ENCODE data around the gene SEPTIN1. TPM values are rescaled to one million over a fixed set of nuclear protein-coding genes. Genes with fewer than 3 reads are reported as not detected.

The SEPTIN1 gene
- total and polyA plus RNA-seq, 2 of the 13 experiments (the other 11 are each of a cell fraction or from before 2014, with no cell fraction given), result 0.18 to 0.67 TPM

DNA sequence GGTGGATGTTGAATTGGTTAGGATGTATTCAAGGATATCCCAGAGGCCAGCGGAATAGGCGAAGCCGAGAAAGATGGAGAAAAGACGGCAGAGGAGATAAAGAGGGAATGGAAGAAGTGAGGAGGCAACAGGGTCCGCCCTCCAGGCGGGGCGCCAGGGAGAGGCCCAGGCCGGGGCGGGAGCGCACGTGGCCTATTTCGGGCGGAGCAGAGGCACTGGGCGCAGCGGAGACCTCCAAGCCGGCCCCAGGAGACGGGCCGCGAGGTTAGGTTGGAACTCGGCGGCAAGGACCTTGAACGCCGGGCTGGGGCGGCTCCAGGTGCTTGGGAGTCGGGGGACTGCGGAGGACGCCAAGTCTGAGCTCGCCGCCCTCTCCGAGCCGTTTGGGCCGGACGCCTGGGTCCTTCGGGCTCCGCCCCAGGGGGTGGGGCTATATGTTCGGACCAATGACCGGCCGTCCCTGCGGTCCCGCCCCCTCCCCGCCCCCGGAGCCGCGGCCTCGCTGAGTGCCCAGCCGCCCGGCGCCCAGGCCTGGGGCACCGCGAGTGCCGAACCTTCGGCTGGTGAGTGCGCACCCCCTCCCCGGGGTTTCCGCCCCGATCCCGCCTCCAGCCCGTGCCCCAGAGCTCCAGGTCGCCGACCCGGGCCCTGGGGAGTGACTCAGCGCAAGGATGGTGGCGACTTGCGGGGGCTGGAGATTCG is 24.9 kb upstream of the SEPTIN1 start, which contains the start of gene ZNF771 (continued):
- TF ChIP-seq, protein P1, sequence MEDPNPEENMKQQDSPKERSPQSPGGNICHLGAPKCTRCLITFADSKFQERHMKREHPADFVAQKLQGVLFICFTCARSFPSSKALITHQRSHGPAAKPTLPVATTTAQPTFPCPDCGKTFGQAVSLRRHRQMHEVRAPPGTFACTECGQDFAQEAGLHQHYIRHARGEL (CRISPR knock-in tag; IDR thresholded peaks at IDR 0.05), result no peak
- TF ChIP-seq PPARG (CRISPR knock-in tag; conservative IDR thresholded peaks at IDR 0.05), result 0 out of 2 replicates have a peak, but pooled peaks have one; percentile 43
- peak; percentile 85 for TF ChIP-seq AGO2 (optimal IDR thresholded peaks at IDR 0.05; ENCODE audit: low read depth, low read length)
- TF ChIP-seq BCL6 (CRISPR knock-in tag; IDR thresholded peaks at IDR 0.05), result peak; percentile 40
- TF ChIP-seq ZNF790 (CRISPR knock-in tag; IDR thresholded peaks at IDR 0.05; ENCODE audit: borderline replicate concordance), result peak; percentile 75; the same call in 1 of the 2 replicates
- TF ChIP-seq, protein P2, sequence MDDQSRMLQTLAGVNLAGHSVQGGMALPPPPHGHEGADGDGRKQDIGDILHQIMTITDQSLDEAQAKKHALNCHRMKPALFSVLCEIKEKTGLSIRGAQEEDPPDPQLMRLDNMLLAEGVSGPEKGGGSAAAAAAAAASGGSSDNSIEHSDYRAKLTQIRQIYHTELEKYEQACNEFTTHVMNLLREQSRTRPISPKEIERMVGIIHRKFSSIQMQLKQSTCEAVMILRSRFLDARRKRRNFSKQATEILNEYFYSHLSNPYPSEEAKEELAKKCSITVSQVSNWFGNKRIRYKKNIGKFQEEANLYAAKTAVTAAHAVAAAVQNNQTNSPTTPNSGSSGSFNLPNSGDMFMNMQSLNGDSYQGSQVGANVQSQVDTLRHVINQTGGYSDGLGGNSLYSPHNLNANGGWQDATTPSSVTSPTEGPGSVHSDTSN (CRISPR knock-in tag; IDR thresholded peaks at IDR 0.05; ENCODE audit: borderline replicate concordance), result no peak
- TF ChIP-seq, protein P3, sequence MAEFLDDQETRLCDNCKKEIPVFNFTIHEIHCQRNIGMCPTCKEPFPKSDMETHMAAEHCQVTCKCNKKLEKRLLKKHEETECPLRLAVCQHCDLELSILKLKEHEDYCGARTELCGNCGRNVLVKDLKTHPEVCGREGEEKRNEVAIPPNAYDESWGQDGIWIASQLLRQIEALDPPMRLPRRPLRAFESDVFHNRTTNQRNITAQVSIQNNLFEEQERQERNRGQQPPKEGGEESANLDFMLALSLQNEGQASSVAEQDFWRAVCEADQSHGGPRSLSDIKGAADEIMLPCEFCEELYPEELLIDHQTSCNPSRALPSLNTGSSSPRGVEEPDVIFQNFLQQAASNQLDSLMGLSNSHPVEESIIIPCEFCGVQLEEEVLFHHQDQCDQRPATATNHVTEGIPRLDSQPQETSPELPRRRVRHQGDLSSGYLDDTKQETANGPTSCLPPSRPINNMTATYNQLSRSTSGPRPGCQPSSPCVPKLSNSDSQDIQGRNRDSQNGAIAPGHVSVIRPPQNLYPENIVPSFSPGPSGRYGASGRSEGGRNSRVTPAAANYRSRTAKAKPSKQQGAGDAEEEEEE (CRISPR knock-in tag; IDR thresholded peaks at IDR 0.05; ENCODE audit: borderline replicate concordance), result no peak
- TF ChIP-seq, protein P4, sequence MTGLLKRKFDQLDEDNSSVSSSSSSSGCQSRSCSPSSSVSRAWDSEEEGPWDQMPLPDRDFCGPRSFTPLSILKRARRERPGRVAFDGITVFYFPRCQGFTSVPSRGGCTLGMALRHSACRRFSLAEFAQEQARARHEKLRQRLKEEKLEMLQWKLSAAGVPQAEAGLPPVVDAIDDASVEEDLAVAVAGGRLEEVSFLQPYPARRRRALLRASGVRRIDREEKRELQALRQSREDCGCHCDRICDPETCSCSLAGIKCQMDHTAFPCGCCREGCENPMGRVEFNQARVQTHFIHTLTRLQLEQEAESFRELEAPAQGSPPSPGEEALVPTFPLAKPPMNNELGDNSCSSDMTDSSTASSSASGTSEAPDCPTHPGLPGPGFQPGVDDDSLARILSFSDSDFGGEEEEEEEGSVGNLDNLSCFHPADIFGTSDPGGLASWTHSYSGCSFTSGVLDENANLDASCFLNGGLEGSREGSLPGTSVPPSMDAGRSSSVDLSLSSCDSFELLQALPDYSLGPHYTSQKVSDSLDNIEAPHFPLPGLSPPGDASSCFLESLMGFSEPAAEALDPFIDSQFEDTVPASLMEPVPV (CRISPR knock-in tag; IDR thresholded peaks at IDR 0.05), result peak; percentile 86
- no peak; the same call in 1 of the 2 replicates for TF ChIP-seq RFX5 (IDR thresholded peaks at IDR 0.05; ENCODE audit: low read depth, low read length)
- peak; percentile 82 for TF ChIP-seq ZNF317 (CRISPR knock-in tag; IDR thresholded peaks at IDR 0.05)
- TF ChIP-seq CHD2 (IDR thresholded peaks at IDR 0.05; ENCODE audit: low read depth, low read length), result peak; percentile 26; the same call in 1 of the 2 replicates
- peak; percentile 95 for TF ChIP-seq ZNF274 (CRISPR knock-in tag; IDR thresholded peaks at IDR 0.05)
- TF ChIP-seq EED (CRISPR knock-in tag; IDR thresholded peaks at IDR 0.05), result peak; percentile 89
- peak; percentile 47; the same call in 1 of the 2 replicates for TF ChIP-seq SOX5 (CRISPR knock-in tag; IDR thresholded peaks at IDR 0.05; ENCODE audit: borderline replicate concordance)
- no peak for TF ChIP-seq FOXM1 (CRISPR knock-in tag; IDR thresholded peaks at IDR 0.05)
- no peak for TF ChIP-seq CHCHD3 (CRISPR knock-in tag; IDR thresholded peaks at IDR 0.05)
- TF ChIP-seq ZNF850 (CRISPR knock-in tag; conservative IDR thresholded peaks at IDR 0.05), result no peak
- TF ChIP-seq SNAI1 (CRISPR knock-in tag; IDR thresholded peaks at IDR 0.05; ENCODE audit: borderline replicate concordance), result peak; percentile 94
- TF ChIP-seq SYNCRIP (IDR thresholded peaks at IDR 0.05; ENCODE audit: insufficient read depth, low read depth, low read length), result no peak
- TF ChIP-seq, protein P5, sequence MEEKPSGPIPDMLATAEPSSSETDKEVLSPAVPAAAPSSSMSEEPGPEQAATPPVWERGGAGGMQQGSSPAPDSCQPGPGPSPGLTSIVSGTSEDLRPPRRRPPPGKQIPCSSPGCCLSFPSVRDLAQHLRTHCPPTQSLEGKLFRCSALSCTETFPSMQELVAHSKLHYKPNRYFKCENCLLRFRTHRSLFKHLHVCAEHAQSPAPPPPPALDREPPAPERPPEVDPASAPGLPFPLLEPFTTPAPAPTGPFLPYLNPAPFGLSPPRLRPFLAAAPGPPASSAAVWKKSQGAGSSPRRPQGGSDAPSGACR (CRISPR knock-in tag; IDR thresholded peaks at IDR 0.05), result peak; percentile 84; the same call in 1 of the 2 replicates
- 0 out of 2 replicates have a peak, but pooled peaks have one; percentile 66 for TF ChIP-seq THYN1 (CRISPR knock-in tag; IDR thresholded peaks at IDR 0.05; ENCODE audit: borderline replicate concordance, low read depth)
- peak; percentile 85 for TF ChIP-seq ZNF772 (CRISPR knock-in tag; IDR thresholded peaks at IDR 0.05)
- TF ChIP-seq, protein P6, sequence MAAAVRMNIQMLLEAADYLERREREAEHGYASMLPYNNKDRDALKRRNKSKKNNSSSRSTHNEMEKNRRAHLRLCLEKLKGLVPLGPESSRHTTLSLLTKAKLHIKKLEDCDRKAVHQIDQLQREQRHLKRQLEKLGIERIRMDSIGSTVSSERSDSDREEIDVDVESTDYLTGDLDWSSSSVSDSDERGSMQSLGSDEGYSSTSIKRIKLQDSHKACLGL (CRISPR knock-in tag; IDR thresholded peaks at IDR 0.05), result peak; percentile 98
